ENCODE measurements around the gene EGR2.

- TF ChIP-seq POLR2A (IDR thresholded peaks at IDR 0.05; ENCODE audit: low read length) (no peak), GATA1 (IDR thresholded peaks at IDR 0.05; ENCODE audit: low read depth, low read length) (no peak)
Observed at GRCh38 chr10:62792261-62792660, 23.9 kb downstream of the EGR2 start.

Data from erythroblast (primary cell).